Fibroblast of mammary gland (primary cell): ENCODE data around the gene DOCK2.
A peak's percentile ranks its signal among the peaks of the same experiment; 100 is the strongest.
"Not testable (repeated sequence)": the region's sequence is repeated elsewhere in the genome, so short reads cannot be mapped to it uniquely, and the experiment has no call there.

ENCODE experiments used
- DNase-seq: peaks from one replicate; pipeline ENCODE4 v3.0.0-alpha.2; 2010; ENCODE audit warnings: low read depth
- H3K4me3 ChIP-seq: 2 replicates; pipeline ENCODE4 v1.5.1; 2011; ENCODE audit warnings: low read depth, mild to moderate bottlenecking, low read length, moderate library complexity; ENCODE audit not compliant: control insufficient read depth
- TF ChIP-seq, protein P1 (sequence below): conservative IDR thresholded peaks from 2 replicates; pipeline ENCODE4 v1.5.1; 2011; ENCODE audit warnings: low read depth, low read length, inconsistent platforms; ENCODE audit not compliant: control insufficient read depth, insufficient read depth

Gene DOCK2

DNA sequence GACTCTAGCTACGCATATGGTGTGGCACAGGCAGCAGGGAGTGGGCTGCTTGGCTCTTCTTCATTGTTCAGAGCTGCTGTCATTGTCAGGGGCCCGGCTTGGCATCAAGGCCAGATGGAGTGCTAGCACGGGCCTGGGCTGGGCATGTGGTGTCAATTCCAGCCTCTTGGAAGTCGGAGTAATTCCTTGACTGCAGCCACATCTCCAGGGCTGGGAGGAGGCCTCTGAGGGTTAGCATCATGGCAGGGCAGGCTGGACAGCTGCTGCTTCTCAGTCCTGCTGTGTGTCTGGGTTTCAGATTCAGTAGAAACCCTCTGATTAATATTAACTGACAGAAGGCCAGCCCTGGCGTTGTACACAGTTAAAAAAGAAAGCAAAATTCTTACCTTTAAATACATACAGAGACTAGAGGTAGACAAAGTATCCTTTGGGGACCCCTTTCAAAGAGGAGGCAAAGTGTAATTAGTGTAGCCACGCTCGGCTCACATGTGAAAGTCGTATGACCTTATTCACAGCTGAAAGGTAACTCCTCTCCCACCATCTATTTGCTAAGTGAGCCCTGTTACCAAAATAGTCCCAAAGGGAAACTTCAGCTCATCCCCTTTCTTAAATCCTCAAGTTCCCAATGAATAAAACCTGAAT lies 126.4 kb downstream of the DOCK2 start:
- no peak for DNase-seq

DNA sequence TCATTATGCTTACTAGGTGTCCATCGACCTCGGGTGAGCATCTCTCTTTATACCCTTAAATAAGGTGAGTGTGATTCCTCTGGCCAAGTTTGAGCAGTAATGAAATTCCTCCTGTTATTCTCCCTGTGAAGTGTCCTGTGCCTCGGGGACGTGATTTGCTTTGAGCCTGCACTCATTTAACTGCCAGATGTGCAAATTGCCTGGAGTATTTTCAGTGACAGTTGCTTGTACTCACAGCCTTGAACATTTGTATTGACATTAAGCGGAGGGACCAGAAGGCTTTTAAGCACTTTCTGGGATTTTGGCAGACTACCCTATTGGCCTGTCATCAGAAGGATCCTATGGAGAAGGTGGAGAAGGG lies 126.9 kb downstream of the DOCK2 start:
- TF ChIP-seq, protein P1, sequence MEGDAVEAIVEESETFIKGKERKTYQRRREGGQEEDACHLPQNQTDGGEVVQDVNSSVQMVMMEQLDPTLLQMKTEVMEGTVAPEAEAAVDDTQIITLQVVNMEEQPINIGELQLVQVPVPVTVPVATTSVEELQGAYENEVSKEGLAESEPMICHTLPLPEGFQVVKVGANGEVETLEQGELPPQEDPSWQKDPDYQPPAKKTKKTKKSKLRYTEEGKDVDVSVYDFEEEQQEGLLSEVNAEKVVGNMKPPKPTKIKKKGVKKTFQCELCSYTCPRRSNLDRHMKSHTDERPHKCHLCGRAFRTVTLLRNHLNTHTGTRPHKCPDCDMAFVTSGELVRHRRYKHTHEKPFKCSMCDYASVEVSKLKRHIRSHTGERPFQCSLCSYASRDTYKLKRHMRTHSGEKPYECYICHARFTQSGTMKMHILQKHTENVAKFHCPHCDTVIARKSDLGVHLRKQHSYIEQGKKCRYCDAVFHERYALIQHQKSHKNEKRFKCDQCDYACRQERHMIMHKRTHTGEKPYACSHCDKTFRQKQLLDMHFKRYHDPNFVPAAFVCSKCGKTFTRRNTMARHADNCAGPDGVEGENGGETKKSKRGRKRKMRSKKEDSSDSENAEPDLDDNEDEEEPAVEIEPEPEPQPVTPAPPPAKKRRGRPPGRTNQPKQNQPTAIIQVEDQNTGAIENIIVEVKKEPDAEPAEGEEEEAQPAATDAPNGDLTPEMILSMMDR: no peak
- H3K4me3 ChIP-seq: no peak overlapping the region
- DNase-seq: no peak

More for the DNA sequence above, 126.4 kb downstream of the DOCK2 start:
- no peak overlapping the region for H3K4me3 ChIP-seq
- TF ChIP-seq, protein P1: no peak

GRCh38 chr5:169765176-169765996 lies 128.3 kb downstream of the DOCK2 start:
- TF ChIP-seq, protein P1: no peak

DNA sequence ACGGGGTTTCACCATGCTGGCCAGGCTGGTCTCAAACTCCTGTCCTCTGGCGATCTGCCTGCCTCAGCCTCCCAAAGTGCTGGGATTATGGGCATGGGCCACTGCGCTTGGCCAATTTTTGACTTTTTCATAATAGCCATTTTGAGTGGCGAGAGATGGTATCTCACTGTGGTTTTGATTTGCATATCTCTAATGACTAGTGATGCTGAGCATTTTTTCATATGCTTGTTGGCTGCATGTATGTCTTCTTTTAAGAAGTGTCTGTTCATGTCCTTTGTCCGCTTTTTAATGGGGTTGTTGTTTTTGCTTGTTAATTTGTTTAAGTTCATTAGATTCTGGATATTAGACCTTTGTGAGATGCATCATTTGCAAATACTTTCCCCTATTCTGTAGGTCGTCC lies 129.9 kb downstream of the DOCK2 start:
- not testable (repeated sequence) for H3K4me3 ChIP-seq, DNase-seq

More at GRCh38 chr5:169765176-169765996, 128.3 kb downstream of the DOCK2 start:
- no peak overlapping the region for H3K4me3 ChIP-seq
- peak; percentile 18 for DNase-seq

GRCh38 chr5:169767938-169768337 lies 130.9 kb downstream of the DOCK2 start:
- TF ChIP-seq, protein P1: no peak
- H3K4me3 ChIP-seq: no peak overlapping the region
- no peak for DNase-seq

- DNase-seq: no peak
- H3K4me3 ChIP-seq: no peak overlapping the region
- TF ChIP-seq, protein P1: no peak
Measured at GRCh38 chr5:169768416-169768815, 131.3 kb downstream of the DOCK2 start.

DNA sequence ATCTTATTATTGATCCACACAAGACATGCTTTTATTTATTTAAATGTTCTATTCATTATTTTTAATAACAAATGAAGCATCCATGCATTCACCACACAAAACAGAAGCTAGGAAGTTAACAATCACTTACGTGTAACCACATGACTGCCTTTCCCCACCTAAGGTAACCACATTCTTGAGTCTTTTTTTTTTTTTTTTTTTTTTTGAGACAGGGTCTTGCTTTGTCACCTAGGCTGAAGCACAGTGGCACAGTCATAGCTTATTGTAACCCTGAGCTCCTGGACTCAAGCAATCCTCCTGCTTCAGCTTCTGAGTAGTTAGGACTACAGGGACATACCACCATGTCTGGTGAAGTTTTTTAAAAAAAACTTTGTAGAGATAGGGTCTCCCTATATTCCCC lies 133.0 kb downstream of the DOCK2 start:
- TF ChIP-seq, protein P1: no peak
- DNase-seq: no peak
- H3K4me3 ChIP-seq: no peak overlapping the region
